ENCODE measurements around the gene NCAPD2.

- TF ChIP-seq CTCF (optimal IDR thresholded peaks at IDR 0.05 in 1 of 3, IDR thresholded peaks at IDR 0.05 in 1 of 3, conservative IDR thresholded peaks at IDR 0.05 in 1 of 3; ENCODE audit: extremely low read depth in 1 of 3, insufficient read depth in 2 of 3, low read length in 3 of 3) (no peak), EZH2 (IDR thresholded peaks at IDR 0.05; ENCODE audit: low read length) (no peak)
These were observed 66.8 kb downstream of the NCAPD2 start for GRCh38 chr12:6560501-6561205.
